NB4 (cell line): Measurements from ENCODE around the gene CCDC60.

ENCODE experiments used
- POLR2A ChIP-seq: IDR thresholded peaks from 2 replicates; pipeline ENCODE4 v1.6.1; 2011; ENCODE audit warnings: mild to moderate bottlenecking; ENCODE audit not compliant: insufficient read length; ENCODE audit errors: extremely low read depth
- TF ChIP-seq, protein P1 (sequence below): IDR thresholded peaks from one replicate; pipeline ENCODE4 v1.5.1; 2012; ENCODE audit warnings: low read depth, low read length
- TF ChIP-seq, protein P2 (sequence below): IDR thresholded peaks from 2 replicates; pipeline ENCODE4 v1.6.1; 2011; ENCODE audit warnings: low read depth, low read length

DNA sequence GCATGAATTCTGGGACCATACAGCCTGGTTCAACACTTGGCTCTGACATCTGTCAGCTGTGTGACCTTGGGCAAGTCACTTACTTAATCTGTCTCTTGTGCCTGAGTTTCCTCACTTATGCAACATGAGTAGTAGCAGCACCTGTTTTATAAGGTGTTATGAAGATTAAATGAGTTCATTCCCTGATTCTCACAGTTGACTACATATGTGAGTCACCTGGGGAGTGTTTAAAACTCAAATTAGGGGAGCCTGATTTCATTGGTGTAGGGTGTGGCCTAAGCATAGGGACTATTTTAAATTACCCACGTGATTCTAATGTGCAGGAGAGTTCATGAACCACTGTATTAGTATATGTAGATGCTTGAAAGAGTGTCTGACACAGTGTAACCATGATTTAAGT lies 222.3 kb downstream of the CCDC60 start:
- TF ChIP-seq POLR2A: no peak
- TF ChIP-seq, protein P1, sequence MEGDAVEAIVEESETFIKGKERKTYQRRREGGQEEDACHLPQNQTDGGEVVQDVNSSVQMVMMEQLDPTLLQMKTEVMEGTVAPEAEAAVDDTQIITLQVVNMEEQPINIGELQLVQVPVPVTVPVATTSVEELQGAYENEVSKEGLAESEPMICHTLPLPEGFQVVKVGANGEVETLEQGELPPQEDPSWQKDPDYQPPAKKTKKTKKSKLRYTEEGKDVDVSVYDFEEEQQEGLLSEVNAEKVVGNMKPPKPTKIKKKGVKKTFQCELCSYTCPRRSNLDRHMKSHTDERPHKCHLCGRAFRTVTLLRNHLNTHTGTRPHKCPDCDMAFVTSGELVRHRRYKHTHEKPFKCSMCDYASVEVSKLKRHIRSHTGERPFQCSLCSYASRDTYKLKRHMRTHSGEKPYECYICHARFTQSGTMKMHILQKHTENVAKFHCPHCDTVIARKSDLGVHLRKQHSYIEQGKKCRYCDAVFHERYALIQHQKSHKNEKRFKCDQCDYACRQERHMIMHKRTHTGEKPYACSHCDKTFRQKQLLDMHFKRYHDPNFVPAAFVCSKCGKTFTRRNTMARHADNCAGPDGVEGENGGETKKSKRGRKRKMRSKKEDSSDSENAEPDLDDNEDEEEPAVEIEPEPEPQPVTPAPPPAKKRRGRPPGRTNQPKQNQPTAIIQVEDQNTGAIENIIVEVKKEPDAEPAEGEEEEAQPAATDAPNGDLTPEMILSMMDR: no peak
- TF ChIP-seq, protein P2, sequence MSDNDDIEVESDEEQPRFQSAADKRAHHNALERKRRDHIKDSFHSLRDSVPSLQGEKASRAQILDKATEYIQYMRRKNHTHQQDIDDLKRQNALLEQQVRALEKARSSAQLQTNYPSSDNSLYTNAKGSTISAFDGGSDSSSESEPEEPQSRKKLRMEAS: no peak
